ENCODE results near the gene CCSER1.

Gene CCSER1

DNA sequence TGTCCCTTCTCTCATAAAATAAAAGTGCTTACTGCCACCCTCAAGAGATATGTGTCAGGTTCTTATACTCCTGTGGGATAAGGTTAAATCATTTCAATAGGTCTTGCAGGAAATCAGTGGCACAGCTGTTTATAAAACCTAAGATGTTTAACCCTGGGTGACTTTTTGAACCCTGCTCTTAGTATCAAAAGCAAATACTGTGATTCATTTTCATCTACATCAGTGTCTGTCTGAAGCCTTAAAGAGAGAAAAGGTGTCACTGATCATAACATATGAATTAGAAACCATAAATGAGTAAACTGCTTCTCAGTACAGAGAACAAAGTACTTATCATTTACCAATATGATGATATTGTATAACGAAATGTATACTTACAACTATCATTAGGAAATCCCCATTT, 59.0 kb downstream of the CCSER1 start:
- DNase-seq (ENCODE audit: low read depth, low spot score), result no peak
- no peak overlapping the region for H3K4me3 ChIP-seq (ENCODE audit: low read length)

GRCh38 chr4:90187148-90187884, 60.1 kb downstream of the CCSER1 start:
- no peak overlapping the region for H3K4me3 ChIP-seq (ENCODE audit: low read length)

GRCh38 chr4:90189178-90189577, 62.0 kb downstream of the CCSER1 start:
- DNase-seq (ENCODE audit: low read depth, low spot score), result no peak
- H3K4me3 ChIP-seq (ENCODE audit: low read length), result no peak overlapping the region

More at GRCh38 chr4:90187148-90187884, 60.1 kb downstream of the CCSER1 start:
- no peak for DNase-seq (ENCODE audit: low read depth, low spot score)

DNA sequence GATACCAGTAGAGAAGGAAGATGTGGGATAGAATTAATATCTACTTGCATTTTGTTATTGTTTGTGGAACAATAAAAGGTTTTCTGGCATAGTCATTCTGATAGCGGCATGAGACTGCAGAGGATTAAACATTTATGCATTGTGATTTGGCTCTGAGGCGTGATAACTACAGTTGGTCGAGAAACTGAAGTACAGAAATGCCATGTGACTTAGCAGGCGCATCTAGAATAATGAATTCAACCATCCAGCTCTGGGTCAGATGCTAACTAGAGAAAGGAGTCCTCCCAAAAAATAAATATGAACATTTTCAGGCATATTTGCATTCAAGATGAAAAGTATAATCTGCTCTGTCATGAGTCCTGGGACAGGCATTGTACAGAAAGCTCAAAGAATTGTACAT, 62.8 kb downstream of the CCSER1 start:
- DNase-seq (ENCODE audit: low read depth, low spot score), result no peak
- H3K4me3 ChIP-seq (ENCODE audit: low read length), result no peak overlapping the region

DNA sequence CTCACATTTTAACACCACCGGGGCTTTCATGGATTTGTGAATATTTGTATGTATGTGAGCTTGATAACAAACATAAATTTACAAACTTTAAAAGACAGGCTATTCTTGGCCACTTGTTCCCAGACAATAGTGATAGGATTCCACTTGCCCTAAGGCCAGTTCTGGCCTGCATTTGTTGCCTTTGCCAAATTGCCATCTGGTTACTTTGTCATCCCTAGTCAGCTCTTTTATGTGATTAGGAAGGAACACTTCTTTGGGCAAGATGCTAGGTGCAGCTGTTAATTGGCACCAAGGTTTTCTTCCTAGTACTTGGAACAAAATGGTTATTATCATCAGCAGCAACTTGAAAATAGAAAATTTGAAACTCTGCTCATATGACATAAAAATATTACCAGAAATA, 63.3 kb downstream of the CCSER1 start:
- no peak for DNase-seq (ENCODE audit: low read depth, low spot score)

DNA sequence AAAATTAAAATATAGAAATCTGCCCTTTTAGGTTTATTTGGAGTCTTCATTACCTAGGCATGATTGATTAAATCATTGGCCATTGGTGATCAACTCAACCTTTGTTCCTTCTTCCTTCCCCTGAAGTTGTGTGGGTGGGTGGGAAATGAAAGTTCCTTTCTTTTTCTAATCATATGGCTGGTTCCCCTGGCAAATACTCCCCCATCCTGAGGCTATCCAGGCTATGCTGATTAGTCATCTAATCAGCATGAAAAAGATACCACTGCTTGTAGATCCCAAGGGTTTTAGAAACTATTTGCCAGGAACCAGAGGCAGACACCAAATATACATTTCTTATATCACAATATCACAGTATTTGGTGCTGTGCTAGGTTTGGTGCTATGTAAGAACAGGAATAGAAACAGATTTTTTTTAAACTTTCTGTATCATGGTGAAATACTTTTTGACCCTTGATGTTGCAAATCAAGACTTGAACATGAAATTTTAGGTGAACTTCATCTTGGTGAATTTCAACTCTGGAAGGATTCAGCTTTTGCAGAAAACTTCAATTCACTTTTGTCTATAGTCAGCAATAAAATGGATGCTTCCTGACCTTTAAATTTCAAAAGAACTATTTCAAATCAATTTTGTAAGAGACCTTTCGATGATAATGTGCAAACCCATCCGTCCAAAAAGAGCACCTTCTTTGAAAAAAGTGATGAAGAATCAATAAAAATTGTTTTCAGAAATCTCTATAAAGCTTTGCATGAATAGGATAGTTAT, 71.1 kb downstream of the CCSER1 start:
- no peak overlapping the region for H3K4me3 ChIP-seq (ENCODE audit: low read length)
- no peak for DNase-seq (ENCODE audit: low read depth, low spot score)

More for the DNA sequence above, 63.3 kb downstream of the CCSER1 start:
- H3K4me3 ChIP-seq (ENCODE audit: low read length), result no peak overlapping the region

DNA sequence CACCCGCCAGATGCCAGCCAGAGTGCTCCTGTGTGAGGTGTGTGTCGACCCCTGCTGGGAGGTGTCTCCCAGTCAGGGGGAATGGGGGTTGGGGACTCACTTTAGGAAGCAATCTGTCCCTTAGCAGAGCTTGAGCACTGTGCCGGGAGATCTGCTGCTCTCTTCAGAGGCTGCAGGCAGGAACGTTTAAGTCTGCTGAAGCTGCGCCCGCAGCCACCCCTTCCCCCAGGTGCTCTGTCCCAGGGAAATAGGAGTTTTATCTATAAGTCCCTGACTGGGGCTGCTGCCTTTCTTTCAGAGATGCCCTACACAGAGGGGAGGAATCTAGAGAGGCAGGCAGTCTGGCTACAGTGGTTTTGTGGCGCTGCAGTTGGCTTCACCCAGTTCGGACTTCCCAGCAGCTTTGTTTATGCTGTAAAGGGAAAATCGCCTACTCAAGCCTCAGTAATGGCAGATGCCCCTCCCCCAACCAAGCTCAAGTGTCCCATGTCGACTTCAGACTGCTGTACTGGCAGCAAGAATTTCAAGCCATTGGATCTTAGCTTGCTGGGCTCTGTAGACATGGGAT, 80.8 kb downstream of the CCSER1 start:
- no peak overlapping the region for H3K4me3 ChIP-seq (ENCODE audit: low read length)
- DNase-seq (ENCODE audit: low read depth, low spot score), result no peak

DNA sequence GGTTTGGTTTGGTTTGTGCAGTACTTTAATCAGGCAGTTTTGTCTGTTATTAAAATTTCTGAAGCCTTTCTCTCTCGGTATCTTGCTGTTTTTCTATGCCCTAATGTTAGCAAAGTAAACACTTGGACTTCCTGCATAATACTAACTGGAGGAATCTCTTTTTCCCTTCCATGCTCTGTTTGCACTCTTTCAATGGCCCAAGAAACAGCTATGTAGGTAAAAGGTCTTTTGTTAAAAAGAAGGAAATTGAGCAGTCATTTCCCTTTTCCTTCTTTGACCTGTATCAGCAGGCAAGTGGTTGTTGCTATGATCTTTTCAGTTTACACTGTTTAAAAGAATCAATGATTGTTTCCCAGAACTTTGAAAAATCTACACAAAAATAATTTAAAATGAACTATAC, 82.7 kb downstream of the CCSER1 start:
- H3K4me3 ChIP-seq (ENCODE audit: low read length), result no peak overlapping the region
- DNase-seq (ENCODE audit: low read depth, low spot score), result no peak

DNA sequence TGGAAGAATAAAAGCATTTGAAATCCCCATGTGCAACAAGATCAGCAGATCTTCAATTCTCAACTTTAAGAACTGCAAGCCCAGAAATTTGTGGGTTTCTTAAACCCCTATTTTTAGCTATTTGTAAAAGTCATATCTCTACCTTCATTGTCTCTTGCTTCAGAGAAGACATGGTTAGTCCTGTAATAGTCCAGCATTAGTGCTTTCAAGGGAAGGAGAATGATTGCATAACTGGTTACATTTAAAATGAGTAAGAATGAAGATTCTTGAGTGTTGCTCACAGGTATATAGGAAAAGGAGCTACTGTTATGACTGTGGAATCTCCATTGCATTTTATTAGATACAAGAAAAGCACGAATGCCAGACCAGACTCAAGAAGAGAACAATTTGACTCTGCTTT, 84.0 kb downstream of the CCSER1 start:
- no peak for DNase-seq (ENCODE audit: low read depth, low spot score)
- H3K4me3 ChIP-seq (ENCODE audit: low read length), result no peak overlapping the region

DNA sequence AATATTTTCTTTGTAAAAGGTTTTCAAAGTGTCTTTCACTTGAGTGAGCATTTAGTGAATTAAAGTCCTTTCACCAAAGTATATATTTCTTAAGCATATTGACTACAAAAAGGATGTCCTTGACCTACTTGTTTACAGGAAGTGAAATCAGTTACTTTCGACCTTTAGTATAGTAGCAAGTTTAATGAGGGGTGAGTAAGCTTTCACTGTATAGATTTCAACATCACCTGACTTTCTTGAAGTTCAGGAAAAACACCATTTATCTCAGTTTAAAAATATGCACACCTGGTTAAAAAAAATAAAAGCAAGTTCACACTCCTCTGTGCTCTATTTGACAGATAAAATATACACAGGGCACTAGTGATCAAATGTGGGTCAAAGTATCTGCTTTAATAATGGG, 88.1 kb downstream of the CCSER1 start:
- H3K4me3 ChIP-seq (ENCODE audit: low read length), result no peak overlapping the region
- no peak for DNase-seq (ENCODE audit: low read depth, low spot score)

- no peak for DNase-seq (ENCODE audit: low read depth, low spot score)
Measured at GRCh38 chr4:90219822-90220221, 92.6 kb downstream of the CCSER1 start.

GRCh38 chr4:90220459-90220858, 93.3 kb downstream of the CCSER1 start:
- H3K4me3 ChIP-seq (ENCODE audit: low read length), result no peak overlapping the region
- DNase-seq (ENCODE audit: low read depth, low spot score), result no peak

More at GRCh38 chr4:90219822-90220221, 92.6 kb downstream of the CCSER1 start:
- H3K4me3 ChIP-seq (ENCODE audit: low read length), result no peak overlapping the region

- DNase-seq (ENCODE audit: low read depth, low spot score), result no peak
- no peak overlapping the region for H3K4me3 ChIP-seq (ENCODE audit: low read length)
Measured at GRCh38 chr4:90226734-90227133, 99.5 kb downstream of the CCSER1 start.

DNA sequence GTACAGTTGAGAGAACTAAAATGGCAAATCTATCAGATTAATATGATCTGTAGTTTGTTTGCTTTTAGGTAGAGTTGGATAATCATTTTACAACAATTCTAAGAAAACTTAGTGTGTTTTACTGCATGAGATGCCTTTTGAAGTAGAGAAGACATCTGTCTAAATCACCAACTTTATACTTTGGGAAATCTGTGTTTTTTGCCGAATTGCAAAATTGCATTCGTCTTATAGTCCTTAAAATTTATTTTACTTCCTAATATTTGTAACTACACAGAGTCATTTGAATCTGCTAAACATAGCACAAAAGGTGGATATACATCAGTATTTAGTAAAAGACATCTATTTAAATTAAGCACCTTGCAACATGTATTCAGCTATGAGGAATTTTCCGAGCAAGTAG, 100.0 kb downstream of the CCSER1 start:
- H3K4me3 ChIP-seq (ENCODE audit: low read length), result no peak overlapping the region
- no peak for DNase-seq (ENCODE audit: low read depth, low spot score)

DNA sequence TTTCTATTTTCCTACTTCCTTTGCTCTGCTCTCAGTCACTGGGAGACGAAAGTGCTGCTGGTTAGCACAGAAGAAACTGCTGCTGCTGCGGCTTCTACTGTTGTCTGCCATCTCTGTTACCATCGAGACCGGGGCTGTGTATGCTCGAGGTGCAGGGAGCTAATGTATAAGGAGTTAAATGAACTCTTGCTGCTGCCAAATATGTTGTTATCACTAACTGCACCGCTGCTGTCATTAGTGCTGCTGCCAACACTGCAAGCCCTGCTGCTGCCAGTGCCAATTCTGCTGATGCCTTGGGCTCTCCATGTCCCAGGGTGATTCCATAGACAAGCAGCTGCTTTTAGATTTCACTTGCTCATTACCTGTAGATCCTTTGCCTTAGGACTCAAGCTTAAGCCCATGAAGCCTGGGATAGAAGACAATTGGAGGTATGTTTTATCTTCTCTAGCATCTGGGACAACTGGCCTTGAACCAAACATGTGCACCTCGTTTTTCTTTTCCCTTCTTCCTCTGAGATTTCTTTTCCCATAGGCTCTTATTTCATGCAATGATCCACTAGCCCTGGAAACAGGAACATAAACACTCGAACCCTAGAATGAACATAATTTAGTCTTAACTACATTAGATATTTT, 107.8 kb downstream of the CCSER1 start:
- H3K4me3 ChIP-seq (ENCODE audit: low read length), result no peak overlapping the region
- DNase-seq (ENCODE audit: low read depth, low spot score), result no peak

- no peak overlapping the region for H3K4me3 ChIP-seq (ENCODE audit: low read length)
- no peak for DNase-seq (ENCODE audit: low read depth, low spot score)
Measured at GRCh38 chr4:90237751-90238530, 110.7 kb downstream of the CCSER1 start.

DNA sequence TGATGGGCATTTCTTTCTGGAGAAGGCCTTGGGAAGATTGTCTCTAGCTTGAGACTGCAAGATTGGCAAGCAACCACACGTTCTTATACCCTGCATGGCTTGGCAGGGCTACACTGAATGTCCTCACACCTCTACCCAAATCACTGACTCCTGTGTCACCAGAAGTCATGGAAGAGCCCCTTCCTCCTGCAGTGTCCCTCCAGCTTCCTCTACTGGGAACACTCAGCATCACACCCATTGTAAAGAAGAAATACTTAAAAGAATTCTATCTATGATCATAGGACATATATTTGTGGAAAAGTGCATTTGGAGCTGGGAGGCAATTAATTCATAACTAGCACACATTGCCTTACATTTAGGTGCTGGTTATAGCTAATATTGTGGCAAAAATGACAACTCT, 113.1 kb downstream of the CCSER1 start:
- DNase-seq (ENCODE audit: low read depth, low spot score), result no peak
- H3K4me3 ChIP-seq (ENCODE audit: low read length), result no peak overlapping the region

DNA sequence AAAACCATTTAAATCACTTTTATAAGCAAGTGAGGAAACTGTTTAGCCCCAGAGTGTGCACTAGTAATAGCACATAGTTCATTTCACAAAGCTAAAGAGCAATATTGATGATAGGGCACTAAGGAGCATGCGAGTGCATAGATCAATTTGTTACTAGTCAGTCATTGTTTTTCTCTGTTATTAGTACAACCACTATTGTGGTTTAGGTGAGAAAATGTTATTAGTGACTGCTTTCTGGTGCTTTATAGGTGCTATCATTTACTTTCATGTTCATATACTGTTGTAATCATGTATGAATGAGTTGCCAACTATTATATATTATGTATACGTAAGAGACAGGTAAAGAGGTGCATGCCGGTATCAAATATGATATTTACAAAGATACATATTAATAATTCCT, 113.8 kb downstream of the CCSER1 start:
- no peak for DNase-seq (ENCODE audit: low read depth, low spot score)
- no peak overlapping the region for H3K4me3 ChIP-seq (ENCODE audit: low read length)

DNA sequence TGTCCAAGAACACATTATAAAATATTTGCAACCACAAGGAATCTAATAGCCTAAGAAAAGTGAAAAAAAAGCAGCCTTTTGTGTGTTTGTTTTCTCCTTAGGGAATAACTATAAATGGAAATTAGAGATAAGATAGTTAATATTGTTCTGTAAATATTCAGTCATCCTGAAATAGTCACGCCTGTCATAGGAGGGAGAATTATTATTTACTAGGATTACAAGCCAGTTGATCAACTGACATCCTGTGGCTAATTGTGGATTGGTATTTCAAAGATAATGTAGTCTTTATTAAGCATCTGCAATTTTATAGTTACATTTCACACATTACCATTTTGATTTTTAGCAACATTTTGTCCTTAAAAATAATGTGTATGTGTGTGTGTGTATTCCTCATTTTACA, 118.6 kb downstream of the CCSER1 start:
- H3K4me3 ChIP-seq (ENCODE audit: low read length), result no peak overlapping the region
- no peak for DNase-seq (ENCODE audit: low read depth, low spot score)
